GM19452 (cell line): ENCODE data around the gene P4HA1.
"Not testable (repeated sequence)": the region's sequence is repeated elsewhere in the genome, so short reads cannot be mapped to it uniquely, and the experiment has no call there.

Experiments used
- ATAC-seq: cut with Tn5 transposase; IDR thresholded peaks from one replicate; pipeline ENCODE4 v1.9.1; 2021; ENCODE audit not compliant: unreplicated experiment

The P4HA1 gene

DNA sequence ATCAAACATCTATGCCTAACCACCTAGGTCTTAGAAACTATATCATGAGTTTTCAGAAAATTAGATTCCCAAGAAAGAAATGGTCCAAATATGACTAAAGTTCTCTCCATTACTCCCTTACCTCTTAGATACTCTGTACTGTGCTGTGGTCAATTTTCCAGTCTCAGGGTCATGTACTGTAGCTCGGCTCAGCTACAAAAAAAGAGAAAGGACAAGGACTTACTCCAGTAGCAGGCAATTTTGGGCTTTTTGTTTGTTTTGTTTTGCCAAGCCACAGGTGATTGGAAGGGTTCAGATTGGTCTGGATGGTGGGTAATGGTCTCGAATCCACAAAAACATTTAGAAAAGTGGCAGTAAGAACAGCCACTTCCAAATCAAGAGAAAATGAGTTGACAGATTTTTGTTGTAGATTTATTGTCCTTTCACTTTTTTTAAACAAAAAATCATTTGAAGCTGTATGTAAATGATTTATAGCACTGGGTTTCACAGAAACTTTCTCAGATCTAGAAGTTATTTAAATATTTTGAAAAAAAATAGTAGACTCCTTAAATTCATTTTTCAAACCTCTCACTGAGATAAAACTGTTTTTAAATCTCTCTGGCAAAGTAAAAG, 52.8 kb downstream of the P4HA1 start:
- ATAC-seq: no peak

DNA sequence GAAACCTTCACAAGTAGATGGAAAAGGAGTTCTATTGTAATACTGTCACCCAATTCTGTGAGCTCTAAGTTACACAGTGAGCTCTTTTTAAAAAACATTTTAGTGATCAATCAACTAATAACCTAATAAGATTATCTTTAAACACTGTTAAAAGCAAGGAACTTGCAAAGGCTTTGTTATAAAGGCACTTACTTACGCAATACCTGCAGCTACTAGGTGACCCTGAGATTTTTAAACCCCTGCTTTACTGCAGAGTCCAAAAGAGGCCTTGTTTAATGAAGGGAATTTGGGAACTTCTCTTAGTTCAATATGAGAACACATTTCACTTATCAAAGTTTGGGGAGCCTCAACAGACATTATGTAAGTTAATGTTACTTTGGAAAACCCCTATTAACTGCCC, 53.3 kb downstream of the P4HA1 start:
- ATAC-seq: no peak

DNA sequence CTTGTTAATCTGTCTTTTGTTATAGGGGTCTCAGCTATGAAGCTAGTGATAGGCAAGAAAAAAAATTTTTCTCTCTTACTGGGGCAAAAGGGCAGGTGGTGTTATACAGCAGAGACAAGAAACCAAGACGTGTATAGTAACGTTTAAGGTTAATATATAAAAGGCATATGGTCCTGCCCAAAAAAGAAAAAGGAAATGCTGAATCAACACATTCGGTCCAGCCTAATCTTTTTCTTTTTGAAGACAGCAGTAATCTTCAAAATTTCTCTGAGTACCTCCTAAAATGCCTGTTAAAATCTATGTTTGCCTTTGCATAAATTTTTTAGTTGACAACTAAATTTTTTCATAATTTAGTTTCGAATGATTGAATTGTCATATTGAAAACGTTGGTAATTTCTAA, 54.5 kb downstream of the P4HA1 start:
- no peak for ATAC-seq

DNA sequence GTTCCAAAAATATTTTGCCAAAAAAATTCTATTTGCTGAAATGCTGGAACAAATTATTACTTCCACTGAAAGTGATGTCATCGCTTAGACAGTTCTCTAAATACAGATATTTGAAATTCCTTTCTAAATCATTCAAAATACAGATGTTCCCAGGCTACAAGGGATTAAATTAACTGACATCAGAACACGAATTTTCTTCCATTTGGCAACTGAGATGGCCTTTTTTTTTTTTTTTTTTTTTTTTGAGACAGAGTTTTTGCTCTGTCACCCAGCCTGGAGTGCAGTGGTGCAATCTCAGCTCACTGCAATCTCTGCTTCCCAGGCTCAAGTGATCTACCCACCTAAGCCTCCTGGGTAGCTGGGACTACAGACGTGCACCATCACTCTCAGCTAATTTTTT, 57.0 kb downstream of the P4HA1 start:
- no peak for ATAC-seq

DNA sequence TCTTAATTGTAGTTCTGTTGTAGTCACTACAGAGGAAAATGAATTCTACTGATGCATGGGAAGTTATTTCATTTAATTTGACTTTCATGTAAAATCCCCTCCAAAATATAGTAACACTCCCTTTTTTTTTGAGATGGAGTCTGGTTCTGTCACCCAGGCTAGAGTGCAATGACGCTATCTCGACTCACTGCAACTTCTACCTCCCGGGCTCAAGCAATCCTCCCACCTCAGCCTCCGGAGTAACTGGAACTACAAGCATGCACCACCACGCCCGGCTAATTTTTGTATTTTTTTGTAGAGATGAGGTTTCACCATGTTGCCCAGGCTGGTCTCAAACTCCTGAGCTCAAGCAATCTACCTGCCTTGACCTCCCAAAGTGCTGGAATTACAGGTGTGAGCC, 60.4 kb downstream of the P4HA1 start:
- ATAC-seq: not testable (repeated sequence)

DNA sequence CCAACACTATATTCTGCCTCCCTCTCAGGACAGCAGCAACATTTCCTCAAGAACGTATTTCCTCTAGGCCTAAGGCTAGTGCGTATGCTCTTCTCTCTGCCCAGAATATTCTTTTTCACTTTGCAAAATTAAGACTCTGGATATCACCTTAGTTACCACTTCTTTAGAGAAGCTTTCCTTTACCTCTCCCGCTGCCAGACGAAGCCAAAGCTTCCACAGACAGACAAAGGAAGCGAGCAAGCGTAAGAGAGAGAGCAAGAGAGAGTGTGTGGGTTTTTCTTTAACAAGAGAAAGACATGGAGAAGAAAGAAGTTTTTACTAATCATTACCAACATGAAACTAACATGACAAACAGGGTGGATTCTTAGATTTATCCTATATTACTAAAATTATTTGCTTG, 64.1 kb downstream of the P4HA1 start:
- ATAC-seq: no peak

DNA sequence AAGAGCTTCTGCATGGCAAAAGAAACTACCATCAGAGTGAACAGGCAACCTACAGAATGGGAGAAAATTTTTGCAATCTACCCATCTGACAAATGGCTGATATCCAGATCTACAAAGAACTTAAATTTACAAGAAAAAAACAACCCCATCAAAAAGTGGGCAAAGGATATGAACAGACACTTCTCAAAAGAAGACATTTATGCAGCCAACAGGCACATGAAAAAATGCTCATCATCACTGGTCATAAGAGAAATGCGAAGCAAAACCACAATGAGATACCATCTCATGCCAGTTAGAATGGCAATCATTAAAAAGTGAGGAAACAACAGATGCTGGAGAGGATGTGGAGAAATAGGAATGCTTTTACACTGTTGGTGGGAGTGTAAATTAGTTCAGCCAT, 70.0 kb downstream of the P4HA1 start:
- ATAC-seq: not testable (repeated sequence)

DNA sequence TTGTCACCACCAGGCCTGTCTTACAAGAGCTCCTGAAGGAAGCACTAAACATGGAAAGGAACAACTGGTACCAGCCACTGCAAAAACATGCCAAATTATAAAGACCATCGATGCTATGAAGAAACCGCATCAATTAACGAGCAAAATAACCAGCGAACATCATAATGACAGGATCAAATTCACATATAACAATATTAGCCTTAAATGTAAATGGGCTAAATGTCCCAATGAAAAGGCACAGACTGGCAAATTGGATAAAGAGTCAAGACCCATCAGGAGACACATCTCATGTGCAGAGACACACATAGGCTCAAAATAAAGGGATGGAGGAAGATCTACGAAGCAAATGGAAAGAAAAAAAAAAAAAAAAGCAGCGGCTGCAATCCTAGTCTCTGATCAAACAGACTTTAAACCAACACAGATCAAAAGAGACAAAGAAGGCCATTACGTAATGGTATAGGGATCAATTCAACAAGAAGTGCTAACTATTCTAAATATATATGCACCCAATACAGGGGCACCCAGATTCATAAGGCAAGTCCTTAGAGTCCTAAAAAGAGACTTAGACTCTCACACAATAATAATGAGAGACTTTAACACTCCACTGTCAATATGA, 73.1 kb downstream of the P4HA1 start:
- not testable (repeated sequence) for ATAC-seq

DNA sequence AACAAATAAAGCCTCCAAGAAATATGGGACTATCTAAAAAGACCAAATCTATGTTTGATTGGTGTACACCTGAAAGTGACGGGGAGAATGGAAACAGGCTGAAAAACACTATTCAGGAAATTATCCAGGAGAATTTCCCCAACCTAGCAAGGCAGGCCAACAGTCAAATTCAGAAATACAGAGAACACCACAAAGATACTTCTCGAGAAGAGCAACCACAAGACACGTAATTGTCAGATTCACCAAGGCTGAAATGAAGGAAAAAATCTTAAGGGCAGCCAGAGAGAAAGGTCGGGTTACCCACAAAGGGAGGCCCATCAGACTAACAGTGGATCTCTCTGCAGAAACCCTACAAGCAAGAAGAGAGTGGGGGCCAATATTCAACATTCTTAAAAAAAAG, 73.7 kb downstream of the P4HA1 start:
- not testable (repeated sequence) for ATAC-seq

DNA sequence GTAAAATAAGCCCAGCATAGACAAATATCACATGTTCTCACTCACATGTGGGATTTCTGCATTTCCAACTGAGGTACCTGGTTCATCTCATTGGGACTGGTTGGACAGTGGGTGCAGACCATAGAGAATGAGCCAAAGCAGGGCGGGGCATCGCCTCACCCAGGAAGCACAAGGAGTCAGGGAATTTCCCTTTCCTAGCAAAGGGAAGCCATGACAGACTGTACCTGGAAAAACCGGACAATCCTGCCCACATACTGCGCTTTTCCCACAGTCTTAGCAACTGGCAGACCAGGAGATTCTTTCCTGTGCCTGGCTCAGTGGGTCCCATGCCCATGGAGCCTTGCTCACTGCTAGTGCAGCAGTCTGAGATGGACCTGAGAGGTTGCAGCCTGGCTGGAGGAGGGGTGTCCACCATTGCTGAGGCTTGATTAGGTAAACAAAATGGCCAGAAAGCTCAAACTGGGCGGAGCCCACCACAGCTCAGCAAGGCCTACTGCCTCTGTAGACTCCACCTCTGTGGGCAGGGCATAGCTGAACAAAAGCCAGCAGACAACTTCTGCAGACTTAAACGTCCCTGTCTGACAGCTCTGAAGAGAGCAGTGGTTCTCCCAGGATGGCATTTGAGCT, 75.0 kb downstream of the P4HA1 start:
- not testable (repeated sequence) for ATAC-seq

DNA sequence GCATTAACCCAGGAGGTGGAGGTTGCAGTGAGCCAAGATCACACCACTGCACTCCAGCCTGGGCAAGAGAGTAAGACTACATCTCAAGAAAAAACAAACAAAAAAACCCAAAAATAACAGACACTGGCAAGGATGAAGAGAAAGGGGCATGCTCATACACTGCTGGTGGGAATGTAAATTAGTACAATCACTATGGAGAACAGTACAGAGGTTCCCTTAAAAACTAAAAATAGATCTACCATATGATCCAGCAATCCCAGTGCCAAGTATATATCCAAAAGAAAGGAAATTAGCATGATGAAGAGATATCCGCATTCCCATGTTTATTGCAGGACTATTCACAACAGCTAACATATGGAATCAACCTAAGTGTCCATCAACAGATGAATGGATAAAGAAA, 75.6 kb downstream of the P4HA1 start:
- ATAC-seq: no peak

DNA sequence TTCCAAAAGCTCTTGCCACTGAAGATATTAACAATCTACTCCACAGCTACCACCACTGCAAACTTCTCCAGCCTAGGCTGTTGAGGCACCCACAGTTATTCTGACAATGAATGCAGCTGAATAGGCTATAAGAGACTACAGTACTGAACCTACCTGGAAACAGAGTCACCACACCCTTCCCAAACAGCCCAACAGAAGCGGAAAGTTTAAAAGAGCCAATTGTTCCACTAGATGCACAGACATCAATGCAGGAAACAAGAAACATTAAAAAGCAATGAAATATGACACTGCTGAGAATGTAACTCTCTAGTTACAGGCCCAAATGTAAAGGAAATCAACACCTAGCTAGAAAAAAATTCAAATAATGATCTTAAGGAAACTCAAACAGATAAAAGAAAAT, 77.6 kb downstream of the P4HA1 start:
- ATAC-seq: no peak

DNA sequence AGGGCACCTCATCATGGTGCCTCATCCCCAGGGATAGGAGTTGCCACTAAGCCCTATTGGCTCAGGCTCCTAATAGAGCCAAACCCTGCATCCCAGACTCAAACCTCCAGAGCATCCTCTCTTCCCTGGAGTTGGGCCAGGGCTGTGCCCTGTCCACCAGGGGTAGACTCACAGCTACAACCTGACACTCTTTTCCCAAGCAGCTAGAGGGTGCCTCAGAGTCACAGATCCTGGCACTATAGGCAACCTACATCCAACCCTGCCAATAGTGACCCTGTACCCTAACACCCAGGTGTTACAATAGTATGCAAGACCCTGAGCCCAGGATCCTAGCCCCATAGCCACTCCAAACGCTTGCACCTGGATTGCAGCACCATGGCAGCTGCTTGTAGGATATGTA, 78.0 kb downstream of the P4HA1 start:
- no peak for ATAC-seq

DNA sequence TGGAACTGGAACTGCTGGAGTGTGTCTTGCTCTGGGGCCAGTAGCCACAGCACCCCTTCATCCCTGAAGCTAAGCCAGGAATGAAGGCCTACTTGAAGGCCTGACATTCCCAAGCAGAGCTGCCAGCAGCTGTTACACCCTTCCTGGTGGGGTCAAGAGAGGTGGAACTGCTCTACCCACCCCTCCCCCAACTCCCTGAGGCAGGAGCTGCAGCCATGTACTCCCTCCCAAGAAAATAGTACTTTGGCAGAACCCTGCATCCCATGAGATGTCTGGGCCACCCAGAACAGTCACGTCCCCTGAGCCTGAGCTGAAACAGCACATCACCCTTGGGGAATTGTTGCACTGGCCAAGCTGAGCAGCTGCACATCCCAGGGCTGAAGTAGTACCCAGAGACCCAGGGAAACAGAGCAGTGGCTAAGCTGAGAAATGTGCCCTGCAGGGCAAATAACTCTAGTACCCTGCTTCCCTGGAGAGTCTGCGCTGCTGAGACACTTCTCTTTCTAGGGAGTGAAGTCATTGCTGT, 78.6 kb downstream of the P4HA1 start:
- no peak for ATAC-seq

DNA sequence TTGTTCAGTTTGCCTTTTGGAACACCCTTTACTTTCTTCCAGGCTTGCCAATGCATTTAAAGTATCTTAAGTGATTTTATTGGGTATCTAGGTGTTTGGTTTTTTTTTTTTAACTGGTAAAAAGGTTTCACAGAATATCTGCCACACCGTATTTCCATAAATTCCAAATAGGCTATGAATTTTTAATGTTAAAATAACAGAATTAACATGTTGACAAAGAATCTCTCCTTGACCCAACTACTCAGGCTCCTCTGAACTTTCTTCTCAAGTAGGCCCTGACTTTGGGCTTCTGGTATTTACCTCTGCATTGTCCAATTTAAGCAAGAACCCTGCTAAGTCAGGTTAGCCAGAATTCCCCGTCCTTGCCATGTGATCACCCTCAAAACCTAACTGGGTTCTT, 80.9 kb downstream of the P4HA1 start:
- ATAC-seq: no peak

DNA sequence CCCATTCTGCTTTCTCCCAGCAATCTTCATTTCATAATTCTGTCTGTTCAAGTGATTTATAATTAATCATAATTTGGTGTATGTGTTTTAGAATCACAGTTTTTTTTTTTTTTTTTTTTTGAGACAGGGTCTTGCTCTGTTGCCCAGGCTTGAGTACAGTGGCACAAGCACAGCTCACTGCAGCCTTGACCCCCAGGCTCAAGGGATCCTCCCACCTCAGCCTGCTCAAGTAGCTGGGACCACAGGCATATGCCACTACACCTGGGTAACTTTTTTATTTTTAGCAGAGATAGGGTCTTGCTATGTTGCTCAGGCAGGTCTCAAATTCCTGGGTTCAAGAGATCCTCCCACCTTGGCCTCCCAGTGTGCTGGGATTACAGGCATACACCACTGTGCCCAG, 92.8 kb downstream of the P4HA1 start:
- ATAC-seq: no peak

DNA sequence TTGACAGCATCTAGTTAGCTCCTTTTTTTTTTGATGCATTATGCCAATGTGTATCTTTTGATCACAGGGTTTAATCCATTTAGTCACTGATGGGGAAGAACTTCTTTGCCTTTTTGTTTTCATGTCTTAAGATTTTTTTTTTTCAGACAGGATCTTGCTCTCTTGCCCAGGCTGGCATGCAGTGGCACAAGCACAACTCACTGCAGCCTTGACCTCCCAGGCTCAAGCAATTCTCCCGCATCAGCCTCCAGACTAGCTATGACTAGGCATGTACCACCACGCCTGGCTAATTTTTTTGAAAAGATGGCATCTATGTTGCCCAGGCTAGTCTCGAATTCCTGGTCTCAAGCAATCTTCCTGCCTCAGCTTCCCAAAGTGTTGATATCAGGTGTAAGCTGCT, 95.7 kb downstream of the P4HA1 start:
- ATAC-seq: no peak

DNA sequence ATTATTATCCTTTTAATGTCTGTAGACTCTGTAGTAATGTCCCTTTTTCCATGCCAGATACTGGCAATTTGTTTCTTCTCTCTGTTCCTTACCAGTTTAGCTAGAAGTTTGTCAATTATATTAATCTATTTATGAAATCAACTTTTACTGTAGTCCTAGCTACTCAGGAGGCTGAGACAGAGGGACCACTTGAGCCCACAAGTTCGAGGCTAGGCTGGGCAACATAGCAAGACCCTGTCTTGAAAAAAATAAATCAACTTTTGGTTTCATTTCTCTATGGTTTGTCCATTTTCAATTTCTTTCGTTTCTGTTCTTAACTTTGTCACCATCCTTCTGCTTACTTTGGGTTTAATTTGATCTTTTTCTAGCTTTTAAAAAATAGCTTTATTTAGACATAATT, 99.6 kb downstream of the P4HA1 start:
- ATAC-seq: no peak

DNA sequence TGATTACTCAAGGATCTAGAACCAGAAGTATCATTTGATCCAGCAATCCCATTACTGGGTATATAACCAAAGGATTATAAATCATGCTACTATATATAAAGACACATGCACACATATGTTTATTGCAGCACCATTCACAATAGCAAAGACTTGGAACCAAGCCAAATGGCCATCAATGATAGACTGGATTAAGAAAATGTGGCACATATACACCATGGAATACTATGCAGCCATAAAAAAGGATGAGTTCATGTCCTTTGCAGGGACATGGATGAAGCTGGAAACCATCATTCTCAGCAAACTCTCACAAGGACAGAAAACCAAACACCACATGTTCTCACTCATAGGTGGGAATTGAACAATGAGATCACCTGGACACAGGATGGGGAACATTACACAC, 101.2 kb downstream of the P4HA1 start:
- not testable (repeated sequence) for ATAC-seq

DNA sequence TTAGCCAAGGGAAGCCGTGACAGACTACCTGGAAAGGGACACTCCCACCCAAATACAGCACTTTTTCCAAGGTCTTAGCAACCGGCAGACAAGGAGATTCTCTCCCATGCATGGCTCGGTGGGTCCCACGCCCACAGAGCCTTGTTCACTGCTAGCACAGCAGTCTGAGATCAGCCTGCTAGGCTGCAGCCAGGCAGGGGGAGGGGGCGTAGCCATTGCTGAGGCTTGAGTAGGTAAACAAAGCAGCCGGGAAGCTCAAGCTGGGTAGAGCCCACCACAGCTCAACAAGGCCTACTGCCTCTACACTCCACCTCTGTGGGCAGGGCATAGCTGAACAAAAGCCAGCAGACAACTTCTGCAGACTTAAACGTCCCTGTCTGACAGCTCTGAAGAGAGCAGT, 106.9 kb downstream of the P4HA1 start:
- not testable (repeated sequence) for ATAC-seq

DNA sequence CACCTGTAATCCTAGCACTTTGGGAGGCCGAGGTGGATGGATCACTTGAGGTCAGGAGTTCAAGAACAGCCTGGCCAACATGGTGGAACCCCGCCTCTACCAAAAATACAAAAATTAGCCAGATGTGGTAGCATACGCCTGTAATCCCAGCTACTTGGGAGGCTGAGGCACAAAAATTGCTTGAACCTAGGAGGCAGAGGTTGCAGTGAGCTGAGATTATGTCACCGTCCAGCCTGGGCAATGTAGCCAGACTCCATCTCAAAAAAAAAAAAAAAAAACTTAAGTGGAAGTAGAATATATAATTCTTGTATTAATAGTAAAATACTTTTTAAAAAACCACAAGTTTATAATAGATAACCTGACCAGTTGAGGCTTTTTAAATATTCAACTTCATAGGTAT, 112.0 kb downstream of the P4HA1 start:
- not testable (repeated sequence) for ATAC-seq

DNA sequence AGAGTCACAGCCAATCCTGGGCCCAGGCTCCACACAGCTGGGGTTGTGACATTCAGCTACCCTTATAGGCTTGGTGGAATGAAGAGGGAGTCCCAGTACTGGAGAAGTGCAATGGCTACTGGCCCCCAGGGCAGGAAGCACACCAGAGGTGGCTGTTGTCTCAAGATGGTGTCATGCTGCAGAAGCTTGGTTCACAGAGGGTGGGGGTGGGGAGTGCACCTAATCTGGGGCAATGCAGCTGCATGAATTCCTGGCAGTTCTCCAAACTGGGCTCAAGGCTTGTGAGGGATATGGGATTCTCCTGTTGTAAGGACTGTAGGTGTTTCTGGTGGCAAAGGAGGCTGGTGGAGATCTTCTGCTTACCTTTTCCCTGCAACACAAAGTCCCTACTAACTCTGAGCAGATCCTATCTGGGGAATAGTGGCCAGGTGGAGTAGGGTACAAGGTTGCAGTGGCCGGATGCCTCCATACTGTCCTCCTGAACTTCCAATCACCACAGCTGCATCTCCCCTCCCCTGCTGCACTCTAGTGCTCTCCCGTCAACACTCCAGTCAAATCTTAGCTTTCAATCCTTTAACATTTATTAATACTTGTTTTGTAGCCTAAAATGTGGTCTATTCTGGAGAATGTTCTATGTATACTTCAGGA, 114.7 kb downstream of the P4HA1 start:
- ATAC-seq: no peak
